Activated T-helper 17 cell treated with anti-CD3 and anti-CD28 coated beads, Interleukin-2, amount 50 U/mL, for 72 hours (primary cell): Measurements from ENCODE around the gene RNF157. TPM values are rescaled to one million over a fixed set of nuclear protein-coding genes. Genes with fewer than 3 reads are reported as not detected.

Source experiments
- ATAC-seq: fragments of 150-1000 bp; cut with Tn5 transposase; replicated peaks from 2 replicates; pipeline ENCODE4 v1.10.0; 2021; ENCODE audit warnings: mild to moderate bottlenecking, moderate library complexity
- H3K27ac Mint-ChIP-seq: one replicate; pipeline ENCODE4 v1.8.0; 2022; ENCODE audit warnings: mixed read lengths
- H3K27me3 Mint-ChIP-seq: one replicate; pipeline ENCODE4 v1.8.0; 2022; ENCODE audit warnings: mixed read lengths
- H3K36me3 Mint-ChIP-seq: one replicate; pipeline ENCODE4 v1.8.0; 2022; ENCODE audit warnings: low read depth, mild to moderate bottlenecking, mixed read lengths
- H3K4me1 Mint-ChIP-seq: one replicate; pipeline ENCODE4 v1.8.0; 2022; ENCODE audit warnings: mixed read lengths
- H3K4me3 Mint-ChIP-seq: one replicate; pipeline ENCODE4 v1.8.0; 2022; ENCODE audit warnings: mild to moderate bottlenecking, mixed read lengths
- H3K9me3 Mint-ChIP-seq: one replicate; pipeline ENCODE4 v1.8.0; 2022; ENCODE audit warnings: mixed read lengths
- total RNA-seq, 2 donors: library from RNA; stranded (reverse); gene quantifications; one replicate each; pipeline ENCODE4 v1.2.3, GENCODE V29; 2022

Gene RNF157
- total RNA-seq, 2 donors from 2014 or later: 15.5 to 17.4 TPM

GRCh38 chr17:76123749-76124581 is 116.3 kb downstream of the RNF157 start:
- Mint-ChIP-seq H3K9me3 (no peaks in the 10 kb centered on the region), H3K27me3 (no peaks in the 10 kb centered on the region), H3K36me3 (no peaks in the 10 kb centered on the region), H3K4me3 (no peak overlapping the region), H3K4me1 (peaks cover 4% of the 10 kb centered on the region), H3K27ac (peak overlapping the region; percentile 73)
- ATAC-seq: no peak

- Mint-ChIP-seq H3K27ac (peak overlapping the region; percentile 73), H3K36me3 (no peaks in the 10 kb centered on the region), H3K27me3 (no peaks in the 10 kb centered on the region), H3K4me3 (peak overlapping the region; percentile 10), H3K9me3 (no peaks in the 10 kb centered on the region), H3K4me1 (peaks cover 4% of the 10 kb centered on the region)
- no peak for ATAC-seq
These were observed 117.1 kb downstream of the RNF157 start for GRCh38 chr17:76123191-76123499.

- no peak for ATAC-seq
- Mint-ChIP-seq H3K4me3 (peak overlapping the region; percentile 25), H3K4me1 (peaks cover 4% of the 10 kb centered on the region), H3K36me3 (no peaks in the 10 kb centered on the region), H3K27ac (peak overlapping the region; percentile 76), H3K9me3 (no peaks in the 10 kb centered on the region), H3K27me3 (no peaks in the 10 kb centered on the region)
These were observed 117.7 kb downstream of the RNF157 start for GRCh38 chr17:76122431-76123190.

- Mint-ChIP-seq H3K36me3 (no peaks in the 10 kb centered on the region), H3K27ac (peak overlapping the region; percentile 76), H3K9me3 (no peaks in the 10 kb centered on the region), H3K27me3 (no peaks in the 10 kb centered on the region), H3K4me3 (peak overlapping the region; percentile 25), H3K4me1 (peaks cover 4% of the 10 kb centered on the region)
- peak; percentile 22 for ATAC-seq
These were observed 118.3 kb downstream of the RNF157 start for GRCh38 chr17:76121932-76122430.

DNA sequence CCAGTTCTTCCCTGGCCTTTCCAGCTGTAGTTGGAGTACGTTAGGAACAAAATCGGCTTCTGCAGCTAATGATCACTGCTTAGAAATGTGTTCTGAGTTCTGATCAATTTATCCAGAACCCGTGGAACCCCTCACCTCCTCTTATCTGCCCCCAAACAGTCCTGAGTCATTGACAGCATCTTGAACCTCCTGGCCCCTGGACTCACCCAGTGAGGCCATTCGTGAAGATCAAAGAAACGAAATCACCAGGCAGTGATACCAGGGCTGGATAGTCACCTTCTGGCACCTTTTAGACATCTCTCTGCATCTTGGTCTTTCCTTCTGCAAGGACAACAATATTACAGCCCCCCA is 119.7 kb downstream of the RNF157 start:
- ATAC-seq: no peak
- Mint-ChIP-seq H3K4me3 (peak overlapping the region; percentile 52), H3K4me1 (peaks cover 4% of the 10 kb centered on the region), H3K36me3 (no peaks in the 10 kb centered on the region), H3K9me3 (no peaks in the 10 kb centered on the region), H3K27me3 (no peaks in the 10 kb centered on the region), H3K27ac (peak overlapping the region; percentile 54)

- no peak overlapping the region for H3K27ac Mint-ChIP-seq
- no peak overlapping the region for H3K4me3 Mint-ChIP-seq
- ATAC-seq: no peak
- H3K27me3 Mint-ChIP-seq: no peaks in the 10 kb centered on the region
- no peaks in the 10 kb centered on the region for H3K36me3 Mint-ChIP-seq
- H3K9me3 Mint-ChIP-seq: no peaks in the 10 kb centered on the region
- peaks cover 4% of the 10 kb centered on the region for H3K4me1 Mint-ChIP-seq
These were observed 120.6 kb downstream of the RNF157 start for GRCh38 chr17:76119409-76120371.

DNA sequence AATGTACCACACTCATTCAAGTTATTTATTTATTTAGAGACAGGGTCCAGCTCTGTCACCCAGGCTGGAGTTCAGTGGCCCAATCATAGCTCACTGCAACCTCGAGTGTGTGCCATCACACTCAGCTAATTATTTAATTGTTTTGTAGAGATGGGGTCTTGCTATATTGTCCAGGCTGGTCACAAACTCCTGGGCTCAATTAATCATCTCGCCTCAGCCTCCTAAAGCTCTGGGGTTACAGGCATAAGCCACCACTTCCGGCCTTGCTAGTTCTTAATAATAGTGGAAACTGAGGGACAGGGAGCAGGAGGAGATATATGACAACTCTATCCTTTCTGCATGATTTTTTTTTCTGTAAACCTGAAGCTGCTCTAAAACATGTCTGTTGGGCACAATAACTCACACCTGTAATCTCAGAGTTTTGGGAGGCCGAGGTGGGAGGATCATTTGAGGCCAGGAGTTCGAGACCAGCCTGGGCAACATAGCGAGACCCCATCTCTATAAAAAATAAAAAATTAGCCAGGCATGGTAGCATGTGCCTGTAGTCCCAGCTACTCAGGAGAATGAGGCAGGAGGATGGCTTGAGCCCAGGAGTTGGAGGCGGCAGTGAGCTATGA is 125.0 kb downstream of the RNF157 start:
- no peaks in the 10 kb centered on the region for H3K27me3 Mint-ChIP-seq

DNA sequence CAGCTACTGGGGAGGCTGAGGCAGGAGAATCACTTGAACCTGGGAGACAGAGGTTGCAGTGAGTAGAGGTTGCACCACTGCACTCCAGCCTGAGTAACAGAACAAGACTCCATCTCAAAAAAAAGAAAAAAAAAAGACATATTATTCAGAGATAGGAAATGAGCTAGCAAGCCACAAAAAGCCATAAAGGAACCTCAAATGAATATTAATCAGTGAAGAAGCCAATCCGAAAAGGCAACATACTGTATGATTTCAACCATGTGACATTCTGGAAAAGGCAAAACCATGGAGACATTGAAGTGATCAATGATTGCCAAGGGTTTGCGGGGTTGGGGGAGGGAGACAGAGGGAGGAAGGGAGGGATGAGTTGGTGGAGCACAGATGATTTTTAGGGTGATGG is 128.3 kb downstream of the RNF157 start:
- no peak for ATAC-seq
- Mint-ChIP-seq H3K27ac (no peak overlapping the region), H3K4me1 (no peaks in the 10 kb centered on the region), H3K27me3 (no peaks in the 10 kb centered on the region), H3K36me3 (no peaks in the 10 kb centered on the region), H3K9me3 (no peaks in the 10 kb centered on the region), H3K4me3 (no peak overlapping the region)

More for the DNA sequence above, 125.0 kb downstream of the RNF157 start:
- Mint-ChIP-seq H3K4me1 (no peaks in the 10 kb centered on the region), H3K9me3 (no peaks in the 10 kb centered on the region), H3K36me3 (no peaks in the 10 kb centered on the region), H3K27ac (no peak overlapping the region), H3K4me3 (no peak overlapping the region)
- ATAC-seq: no peak

DNA sequence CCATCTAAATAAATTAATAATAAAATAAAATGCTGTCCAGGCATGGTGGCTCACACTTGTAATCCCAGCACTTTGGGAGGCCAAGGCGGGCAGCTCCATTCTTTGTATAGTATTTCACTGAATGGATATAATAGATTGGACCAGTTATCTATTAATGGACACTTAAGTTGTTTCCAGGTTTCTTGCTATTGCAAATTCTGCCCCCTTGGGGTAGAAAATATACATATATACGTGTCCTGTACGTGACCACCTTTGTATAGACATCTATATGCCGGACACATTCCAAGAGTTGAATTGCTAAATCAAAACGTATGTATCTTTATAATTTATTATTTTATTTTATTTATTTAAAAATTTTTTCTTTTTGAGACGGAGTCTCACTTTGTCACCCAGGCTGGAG is 132.8 kb downstream of the RNF157 start:
- no peak overlapping the region for H3K4me3 Mint-ChIP-seq
- ATAC-seq: no peak
- H3K27me3 Mint-ChIP-seq: no peaks in the 10 kb centered on the region
- no peaks in the 10 kb centered on the region for H3K4me1 Mint-ChIP-seq
- no peak overlapping the region for H3K27ac Mint-ChIP-seq
- H3K36me3 Mint-ChIP-seq: peaks cover 6% of the 10 kb centered on the region
- H3K9me3 Mint-ChIP-seq: no peaks in the 10 kb centered on the region

DNA sequence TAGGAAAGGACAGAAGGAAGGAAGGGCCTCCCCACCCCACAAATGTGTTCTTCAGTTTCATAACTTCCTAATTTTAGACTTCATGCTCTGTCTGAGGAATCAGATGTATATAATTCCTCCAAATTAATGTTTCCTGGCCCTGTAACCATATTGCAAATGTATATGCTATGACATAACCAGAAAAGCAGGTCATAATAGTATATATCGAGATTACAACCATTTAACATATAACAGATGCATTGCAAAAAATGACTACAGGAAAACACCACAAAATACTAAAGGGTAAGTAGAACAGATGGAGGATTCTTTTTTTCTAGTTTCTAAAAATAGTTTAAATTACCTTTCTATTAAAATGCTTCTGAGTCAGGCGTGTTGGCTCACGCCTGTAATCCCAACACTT is 133.6 kb downstream of the RNF157 start:
- H3K27ac Mint-ChIP-seq: no peak overlapping the region
- peaks cover 4% of the 10 kb centered on the region for H3K4me1 Mint-ChIP-seq
- H3K4me3 Mint-ChIP-seq: no peak overlapping the region
- ATAC-seq: no peak
- H3K9me3 Mint-ChIP-seq: no peaks in the 10 kb centered on the region
- H3K36me3 Mint-ChIP-seq: peaks cover 13% of the 10 kb centered on the region
- H3K27me3 Mint-ChIP-seq: no peaks in the 10 kb centered on the region

- ATAC-seq: no peak
- peak overlapping the region; percentile 94 for H3K4me3 Mint-ChIP-seq
- no peaks in the 10 kb centered on the region for H3K9me3 Mint-ChIP-seq
- peaks cover 11% of the 10 kb centered on the region for H3K4me1 Mint-ChIP-seq
- H3K27me3 Mint-ChIP-seq: no peaks in the 10 kb centered on the region
- H3K27ac Mint-ChIP-seq: peak overlapping the region; percentile 72
- peaks cover 27% of the 10 kb centered on the region for H3K36me3 Mint-ChIP-seq
These were observed 135.4 kb downstream of the RNF157 start for GRCh38 chr17:76104896-76105231.

DNA sequence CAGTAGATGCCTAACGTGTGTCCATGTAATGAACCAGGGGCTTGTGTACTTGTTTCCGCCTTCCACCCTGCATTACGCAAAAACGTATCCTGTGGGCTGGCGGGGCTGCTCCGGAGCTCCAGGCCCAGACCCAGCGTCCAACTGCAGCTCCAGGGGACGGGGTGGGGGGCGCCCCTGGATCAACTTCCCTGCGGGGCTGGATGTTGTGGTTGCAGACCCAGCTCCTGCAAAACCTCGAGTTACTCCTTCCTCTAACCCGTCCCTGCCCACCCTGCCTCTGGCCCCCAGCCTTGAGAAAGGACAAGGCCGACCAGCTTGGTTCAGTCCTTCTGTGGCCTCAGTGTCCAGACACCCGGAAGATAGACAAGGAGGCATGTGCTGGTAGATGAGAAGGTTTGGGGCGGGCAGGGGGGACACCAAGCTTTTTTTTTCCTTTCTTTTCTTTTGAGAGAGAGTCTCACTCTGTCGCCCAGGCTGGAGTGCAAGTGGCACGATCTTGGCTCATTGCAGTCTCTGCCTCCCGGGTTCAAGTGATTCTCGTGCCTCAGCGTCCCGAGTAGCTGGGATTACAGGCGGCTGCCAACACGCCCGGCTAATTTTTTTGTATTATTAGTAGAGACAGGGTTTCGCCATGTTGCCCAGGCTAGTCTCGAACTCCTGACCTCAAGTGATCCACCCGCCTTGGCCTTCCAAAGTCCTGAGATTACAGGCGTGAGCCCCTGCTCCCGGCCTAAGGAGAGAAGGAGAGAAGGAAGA is 136.0 kb downstream of the RNF157 start:
- Mint-ChIP-seq H3K4me3 (peak overlapping the region; percentile 94), H3K27me3 (no peaks in the 10 kb centered on the region), H3K9me3 (no peaks in the 10 kb centered on the region), H3K36me3 (peaks cover 33% of the 10 kb centered on the region), H3K27ac (peak overlapping the region; percentile 97), H3K4me1 (peaks cover 12% of the 10 kb centered on the region)
- no peak for ATAC-seq

DNA sequence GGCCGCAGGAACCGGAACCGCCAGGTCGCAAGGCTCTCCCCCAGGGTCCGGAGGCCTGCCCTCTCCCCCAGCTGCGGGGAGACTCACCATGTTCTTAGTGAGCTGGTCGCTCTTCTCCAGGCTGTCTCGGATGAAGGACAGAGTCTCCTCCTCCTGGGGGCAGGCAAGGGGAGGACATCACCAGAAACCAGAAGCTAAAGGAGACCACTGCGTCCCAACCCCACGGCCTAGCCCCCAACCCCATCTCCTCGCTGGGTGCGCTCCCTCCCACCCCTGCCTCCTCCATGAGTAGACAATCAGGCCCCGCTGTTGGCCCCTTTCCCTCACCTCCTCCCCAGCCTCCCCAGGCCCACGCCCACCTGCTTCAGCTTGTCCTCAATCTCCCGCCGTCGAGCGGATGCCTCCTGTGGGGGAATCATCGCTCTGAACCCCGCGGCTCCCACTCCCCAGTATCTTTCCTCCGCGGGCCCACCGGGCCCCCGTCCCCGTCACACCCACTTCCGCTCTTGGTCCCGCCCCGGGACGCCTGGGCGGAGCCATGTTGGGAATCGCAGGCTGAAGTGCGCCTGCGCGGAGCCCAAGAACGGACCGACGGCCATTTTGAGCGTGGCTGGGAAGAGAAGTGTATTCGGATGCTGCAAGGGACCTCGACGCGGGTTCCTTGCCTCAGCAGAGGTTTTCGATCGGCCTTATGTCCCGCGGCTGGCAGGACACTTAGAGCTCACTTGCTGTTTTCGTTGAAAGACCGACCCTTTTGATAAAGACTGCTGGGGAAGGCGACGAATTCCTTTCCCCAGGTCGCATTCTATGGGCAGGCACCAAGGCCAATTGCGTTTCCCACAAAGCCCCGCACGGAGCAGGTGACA is 136.8 kb downstream of the RNF157 start, which contains the start of gene EXOC7:
Gene EXOC7, minus strand, starts transcription at position 514 of the 866 bp plus-strand sequence. Its CDS starts 95 bp downstream, at position 419.
- Mint-ChIP-seq H3K9me3 (no peaks in the 10 kb centered on the region), H3K27me3 (no peaks in the 10 kb centered on the region), H3K36me3 (peaks cover 41% of the 10 kb centered on the region), H3K27ac (peak within 1 kb of the TSS; percentile 97), H3K4me3 (peak within 1 kb of the TSS; percentile 94), H3K4me1 (peaks cover 12% of the 10 kb centered on the region)
- peak; percentile 95 for ATAC-seq
